Esophagus (tissue), 2 donors: Measurements from ENCODE around the gene MGST3. TPM values are rescaled to one million over a fixed set of nuclear protein-coding genes. Genes with fewer than 3 reads are reported as not detected.
"Not testable (repeated sequence)": the region's sequence is repeated elsewhere in the genome, so short reads cannot be mapped to it uniquely, and the experiment has no call there.

Experiments used
- H3K27ac ChIP-seq, 2 donors: one replicate each; pipeline ENCODE4 v1.5.1; 2013; ENCODE audit warnings: low read depth in 2 of 2, mild to moderate bottlenecking in 2 of 2, inconsistent platforms in 1 of 2, low read length in 1 of 2, moderate library complexity in 1 of 2
- H3K27me3 ChIP-seq, 2 donors: one replicate each; pipeline ENCODE4 v1.6.1; 2013; ENCODE audit warnings: low read length in 2 of 2, control low read depth in 1 of 2, mild to moderate bottlenecking in 1 of 2; ENCODE audit not compliant: insufficient read depth in 2 of 2, control insufficient read depth in 1 of 2
- H3K36me3 ChIP-seq, 2 donors: one replicate each; pipeline ENCODE4 v1.6.1; 2013; ENCODE audit warnings: low read length in 1 of 2; ENCODE audit not compliant: control insufficient read depth in 2 of 2, insufficient read depth in 2 of 2
- H3K4me1 ChIP-seq, 2 donors: one replicate each; pipeline ENCODE4 v1.6.1; 2013; ENCODE audit warnings: low read length in 1 of 2; ENCODE audit not compliant: control insufficient read depth in 2 of 2, insufficient read depth in 2 of 2
- H3K4me3 ChIP-seq, 2 donors: one replicate each; pipeline ENCODE4 v1.5.1; 2013; ENCODE audit warnings: low read length in 2 of 2, mild to moderate bottlenecking in 2 of 2, low read depth in 1 of 2, moderate library complexity in 1 of 2
- H3K9me3 ChIP-seq, 2 donors: one replicate each; pipeline ENCODE4 v1.6.1; 2013; ENCODE audit warnings: mild to moderate bottlenecking in 2 of 2, low read depth in 1 of 2, low read length in 1 of 2, moderate library complexity in 1 of 2; ENCODE audit not compliant: control insufficient read depth in 2 of 2, insufficient read depth in 1 of 2
- WGBS, 2 donors: extraction: QIAGEN DNeasy Blood & Tissue Kit; methylation state at CpG; one replicate each; pipeline ENCODE4 v1.1.7; 2013; 5-methylcytosine and 5-hydroxymethylcytosine counted together
- polyA plus RNA-seq, 2 donors: library from polyadenylated mRNA; stranded (reverse); fragments of 200-250 nt; gene quantifications; one replicate each; pipeline ENCODE4 v1.2.3, GENCODE V29; 2013
- donor health status: healthy with polysubstance abuse.
- donor health status: Bipolar disorder and iron deficiency.

The MGST3 gene
- polyA plus RNA-seq, 2 donors: 100 to 148 TPM

GRCh38 chr1:165688046-165688445 is 57.0 kb downstream of the MGST3 start:
- Histone ChIP-seq H3K27ac (no peak overlapping the region), H3K4me3 (no peak overlapping the region), H3K4me1 (no peaks in the 10 kb centered on the region), H3K27me3 (no peaks in the 10 kb centered on the region), H3K36me3 (peaks cover 0 to 3% of the 10 kb centered on the region in 2 donors), H3K9me3 (no peaks in the 10 kb centered on the region)
- 91 to 97% methylated on average over 5 of the region's 5 CpGs for WGBS, 2 donors

DNA sequence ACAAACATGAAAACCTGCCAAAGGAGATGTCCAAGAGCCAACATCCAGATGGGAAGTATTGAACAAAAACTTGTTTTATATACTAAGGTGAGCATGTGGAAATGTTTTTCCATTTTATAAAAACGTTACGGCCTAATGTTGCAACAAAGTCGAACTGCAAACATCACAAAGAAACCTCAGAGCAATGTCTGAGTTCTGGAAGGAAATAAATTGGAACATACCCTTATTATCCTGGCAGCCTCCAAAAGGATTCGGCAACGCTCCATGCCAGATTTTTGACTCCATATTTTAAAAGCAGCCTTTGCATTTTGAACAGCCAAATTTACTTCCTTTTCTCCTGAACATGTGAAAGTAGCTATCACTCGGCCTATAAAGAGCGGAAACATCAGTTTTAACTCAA is 64.0 kb downstream of the MGST3 start:
- no peaks in the 10 kb centered on the region for H3K36me3 ChIP-seq
- no peaks in the 10 kb centered on the region for H3K9me3 ChIP-seq
- no peaks in the 10 kb centered on the region for H3K4me1 ChIP-seq
- WGBS, 2 donors: 45 to 53% methylated on average over 7 of the region's 7 CpGs
- H3K27me3 ChIP-seq: no peaks in the 10 kb centered on the region
- H3K27ac ChIP-seq: peak overlapping the region in 1 of 2 donors; percentile 42
- H3K4me3 ChIP-seq: no peak overlapping the region

GRCh38 chr1:165696625-165697100 is 65.6 kb downstream of the MGST3 start:
- Histone ChIP-seq H3K4me1 (no peaks in the 10 kb centered on the region), H3K4me3 (peak overlapping the region in 1 of 2 donors; percentile 95), H3K27ac (peak overlapping the region in 1 of 2 donors; percentile 72), H3K9me3 (no peaks in the 10 kb centered on the region), H3K27me3 (no peaks in the 10 kb centered on the region), H3K36me3 (no peaks in the 10 kb centered on the region)
- WGBS, 2 donors: 5 to 12% methylated on average over 2 of the region's 2 CpGs

- Histone ChIP-seq H3K27me3 (no peaks in the 10 kb centered on the region), H3K4me3 (peak overlapping the region; percentile 95 to 96), H3K36me3 (no peaks in the 10 kb centered on the region), H3K27ac (peak overlapping the region; percentile 99), H3K9me3 (no peaks in the 10 kb centered on the region), H3K4me1 (no peaks in the 10 kb centered on the region)
- 22 to 34% methylated on average over 8 of the region's 8 CpGs for WGBS, 2 donors
Observed at GRCh38 chr1:165697491-165697880, 66.5 kb downstream of the MGST3 start.

DNA sequence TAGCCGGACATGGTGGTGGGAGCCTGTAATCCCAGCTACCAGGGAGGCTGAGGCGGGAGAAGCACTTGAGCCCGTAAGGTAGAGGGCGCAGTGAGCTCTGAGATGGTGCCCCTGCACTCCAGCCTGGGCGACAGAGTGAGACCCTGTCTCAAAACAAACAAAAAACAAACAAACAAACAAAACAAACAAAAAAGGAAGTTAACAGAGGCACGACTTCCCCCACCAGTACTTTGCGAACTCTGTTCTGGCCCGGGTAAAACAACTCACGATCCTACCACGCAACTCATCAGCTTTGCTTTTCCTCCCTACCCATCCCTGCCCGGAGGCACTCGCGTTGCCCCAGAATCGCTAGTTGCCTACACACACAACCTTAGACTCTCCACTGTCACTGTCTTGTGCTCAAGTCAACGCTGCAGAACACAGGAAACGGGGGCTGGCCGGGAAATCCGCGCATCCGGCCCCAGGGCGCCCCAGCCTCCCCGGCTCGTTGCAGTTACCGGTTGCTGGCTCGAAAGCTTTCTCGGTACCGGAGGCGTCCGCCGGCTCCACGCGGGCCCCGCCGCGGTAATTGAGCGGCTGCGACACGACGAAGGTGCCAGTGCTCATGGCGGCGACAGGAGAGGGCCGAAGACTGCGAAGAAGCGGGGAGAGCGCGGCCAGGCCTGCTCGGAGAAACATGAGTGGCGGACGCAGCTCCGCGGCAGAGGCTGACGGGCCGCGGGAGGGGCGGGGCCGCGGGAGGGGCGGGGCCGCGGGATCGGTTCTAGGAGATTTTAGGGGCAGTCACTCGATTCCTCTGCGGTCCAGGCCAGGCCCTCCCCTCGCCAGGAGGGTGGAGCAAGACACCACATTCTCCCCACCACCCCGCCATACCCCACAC is 67.1 kb downstream of the MGST3 start, which contains the start of gene ALDH9A1:
TSS of gene ALDH9A1 (minus strand) at position 682 of the 880 bp plus-strand sequence. CDS start at position 678, 4 bp downstream.
- Histone ChIP-seq H3K27ac (peak within 1 kb of the TSS; percentile 99), H3K4me3 (peak within 1 kb of the TSS; percentile 95 to 96), H3K9me3 (no peaks in the 10 kb centered on the region), H3K36me3 (no peaks in the 10 kb centered on the region), H3K27me3 (no peaks in the 10 kb centered on the region), H3K4me1 (no peaks in the 10 kb centered on the region)
- 1% methylated on average over 61 to 65 of the region's 65 CpGs for WGBS, 2 donors

- peak overlapping the region; percentile 74 to 99 for H3K27ac ChIP-seq
- no peaks in the 10 kb centered on the region for H3K9me3 ChIP-seq
- H3K36me3 ChIP-seq: no peaks in the 10 kb centered on the region
- WGBS, 2 donors: 0% methylated on average over 7 of the region's 7 CpGs
- H3K4me3 ChIP-seq: peak overlapping the region; percentile 95 to 96
- no peaks in the 10 kb centered on the region for H3K27me3 ChIP-seq
- H3K4me1 ChIP-seq: no peaks in the 10 kb centered on the region
Observed at GRCh38 chr1:165698761-165699052, 67.7 kb downstream of the MGST3 start.

GRCh38 chr1:165699577-165699976 is 68.5 kb downstream of the MGST3 start:
- H3K4me3 ChIP-seq: no peak overlapping the region
- 84 to 88% methylated on average over 3 of the region's 3 CpGs for WGBS, 2 donors

DNA sequence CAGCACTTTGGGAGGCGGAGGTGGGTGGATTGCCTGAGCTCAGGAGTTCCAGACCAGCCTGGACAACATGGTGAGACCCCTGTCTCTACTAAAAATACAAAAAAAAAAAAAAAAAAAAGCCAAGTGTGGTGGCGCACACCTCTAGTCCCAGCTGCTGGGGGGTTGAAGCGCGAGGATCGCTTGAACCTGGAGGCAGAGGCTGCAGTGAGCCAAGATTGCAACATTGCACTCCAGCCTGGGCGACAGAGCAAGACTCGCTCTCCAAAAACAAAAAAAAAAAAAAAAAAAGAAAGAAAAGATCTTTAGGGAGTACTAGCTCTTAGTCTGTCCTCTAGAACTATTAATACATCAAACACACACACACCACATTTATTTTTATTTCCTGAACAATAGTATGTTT is 70.9 kb downstream of the MGST3 start:
- not testable (repeated sequence) for H3K27me3 ChIP-seq, H3K36me3 ChIP-seq, H3K4me3 ChIP-seq, H3K27ac ChIP-seq, H3K4me1 ChIP-seq, H3K9me3 ChIP-seq
- WGBS, 2 donors: 86 to 96% methylated on average over 7 of the region's 7 CpGs

More at GRCh38 chr1:165699577-165699976, 68.5 kb downstream of the MGST3 start:
- Histone ChIP-seq H3K27ac (no peak overlapping the region), H3K27me3 (no peaks in the 10 kb centered on the region), H3K9me3 (no peaks in the 10 kb centered on the region), H3K4me1 (no peaks in the 10 kb centered on the region), H3K36me3 (no peaks in the 10 kb centered on the region)

GRCh38 chr1:165703648-165704047 is 72.6 kb downstream of the MGST3 start:
- H3K36me3 ChIP-seq: no peaks in the 10 kb centered on the region
- H3K27ac ChIP-seq: no peak overlapping the region
- H3K9me3 ChIP-seq: no peaks in the 10 kb centered on the region
- H3K27me3 ChIP-seq: no peaks in the 10 kb centered on the region
- no peaks in the 10 kb centered on the region for H3K4me1 ChIP-seq
- H3K4me3 ChIP-seq: no peak overlapping the region
- WGBS, 2 donors: 75 to 77% methylated on average over 2 of the region's 2 CpGs
